Stomach (tissue), 9 donors: Measurements from ENCODE around the gene NPAT. TPM values are rescaled to one million over a fixed set of nuclear protein-coding genes. Genes with fewer than 3 reads are reported as not detected.

ENCODE experiments used
- DNase-seq, 2 donors: peaks; one replicate each; pipeline versions ENCODE4 v3.0.0 to v3.0.0-alpha.2; 2013 to 2019
- H3K27ac ChIP-seq, 5 donors: fragments of 200-600 bp in 4 of 5; sonication (generic) in 4 of 5; one replicate each; pipeline ENCODE4 v1.5.1; 2013 to 2019; ENCODE audit warnings: mild to moderate bottlenecking in 1 of 5, moderate library complexity in 1 of 5
- H3K27me3 ChIP-seq, 3 donors: fragments of 200-600 bp; sonication (generic); one replicate each; pipeline ENCODE4 v1.5.1; 2017 to 2019; ENCODE audit warnings: mixed run types in 1 of 3
- H3K36me3 ChIP-seq, 4 donors: fragments of 200-600 bp; sonication (generic); 1 replicate in 3 of 4; 2 replicates in 1 of 4; pipeline ENCODE4 v1.5.1; 2016 to 2019
- H3K4me1 ChIP-seq, 4 donors: fragments of 200-600 bp; sonication (generic); one replicate each; pipeline ENCODE4 v1.5.1; 2016 to 2019
- H3K4me3 ChIP-seq, 4 donors: fragments of 200-600 bp; sonication (generic) in 3 of 4; one replicate each; pipeline ENCODE4 v1.5.1; 2016 to 2019; ENCODE audit warnings: mild to moderate bottlenecking in 1 of 4
- H3K9me3 ChIP-seq, 4 donors: fragments of 200-600 bp; sonication (generic); one replicate each; pipeline ENCODE4 v1.5.1; 2016 to 2019
- EP300 ChIP-seq: sonication (generic); formaldehyde crosslinking; IDR thresholded peaks from one replicate; pipeline ENCODE4 v1.6.1; 2017; ENCODE audit warnings: antibody characterized with exemption
- POLR2A ChIP-seq, 4 donors: fragments of 450-650 bp; IDR thresholded peaks; one replicate each; pipeline ENCODE4 v1.6.1; 2016; ENCODE audit warnings: antibody characterized with exemption in 4 of 4, control low read depth in 2 of 4, mild to moderate bottlenecking in 1 of 4, moderate library complexity in 1 of 4
- POLR2AphosphoS5 ChIP-seq, 3 donors: sonication (generic); formaldehyde crosslinking; IDR thresholded peaks; one replicate each; pipeline ENCODE4 v1.6.1; 2016; ENCODE audit warnings: antibody characterized with exemption in 3 of 3
- WGBS, 5 donors: extraction: QIAGEN DNeasy Blood & Tissue Kit in 3 of 5; methylation state at CpG; one replicate each; pipeline versions ENCODE4 v1.1.5 to v1.1.7; 2013 to 2018; 5-methylcytosine and 5-hydroxymethylcytosine counted together
- intact Hi-C: fragments of 100-400 bp; cut with DNase I; formaldehyde crosslinking; loops from one replicate; pipeline ENCODE4 v1.15.1; 2023; ENCODE audit warnings: low total_unique reads
- polyA plus RNA-seq, 3 donors: library from polyadenylated mRNA; stranded (reverse); fragments of 200-250 nt; gene quantifications; one replicate each; pipeline ENCODE4 v1.2.3, GENCODE V29; 2013
- total RNA-seq, 5 donors: library from RNA; depleted of rRNA; stranded (reverse); fragments of >200 nt; gene quantifications; one replicate each; pipeline versions ENCODE4 v1.1.0 to v1.2.3, GENCODE V29; 2014 to 2016
- TF ChIP-seq, protein P1 (sequence below), 7 experiments: fragments of 450-650 bp in 4 of 7; fragments of 200-600 bp in 3 of 7; sonication (generic) in 3 of 7; IDR thresholded peaks; one replicate each; pipeline ENCODE4 v1.5.1; 2016 to 2019; ENCODE audit warnings: antibody characterized with exemption in 7 of 7, control low read depth in 2 of 7, mild to moderate bottlenecking in 1 of 7
- donor health status: healthy with polysubstance abuse.
- donor health status: Bipolar disorder and iron deficiency.
- donor health status: healthy.

The NPAT gene
- total and polyA plus RNA-seq, 8 donors, result 2.1 to 36.6 (median 9.3) TPM

DNA sequence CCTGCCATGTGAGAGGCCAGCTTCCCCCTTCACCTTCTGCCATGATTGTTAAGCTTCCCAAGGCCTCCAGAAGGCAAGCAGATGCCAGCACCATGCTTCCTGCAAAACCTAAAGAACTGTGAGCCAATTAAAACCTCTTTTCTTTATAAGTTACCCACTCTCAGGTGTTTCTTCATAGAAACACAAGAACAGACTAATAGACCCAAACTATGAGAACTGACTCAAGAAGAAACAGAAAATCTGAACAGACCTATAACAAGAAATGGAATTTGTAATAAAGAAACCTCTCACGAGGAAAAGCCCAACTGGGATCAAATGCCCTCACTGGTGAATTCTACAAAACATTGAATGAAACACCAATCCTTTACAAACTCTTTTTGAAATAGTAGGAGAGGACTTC is 12.0 kb downstream of the NPAT start:
- no peak overlapping the region for H3K27ac ChIP-seq
- no peak for DNase-seq
- H3K4me1 ChIP-seq, result peaks cover 0 to 3% (median 0%) of the 10 kb centered on the region in 4 donors
- H3K4me3 ChIP-seq, result no peak overlapping the region
- intact Hi-C loops, result no loop called here
- TF ChIP-seq POLR2AphosphoS5 (IDR thresholded peaks at IDR 0.05), result no peak
- TF ChIP-seq, protein P1, sequence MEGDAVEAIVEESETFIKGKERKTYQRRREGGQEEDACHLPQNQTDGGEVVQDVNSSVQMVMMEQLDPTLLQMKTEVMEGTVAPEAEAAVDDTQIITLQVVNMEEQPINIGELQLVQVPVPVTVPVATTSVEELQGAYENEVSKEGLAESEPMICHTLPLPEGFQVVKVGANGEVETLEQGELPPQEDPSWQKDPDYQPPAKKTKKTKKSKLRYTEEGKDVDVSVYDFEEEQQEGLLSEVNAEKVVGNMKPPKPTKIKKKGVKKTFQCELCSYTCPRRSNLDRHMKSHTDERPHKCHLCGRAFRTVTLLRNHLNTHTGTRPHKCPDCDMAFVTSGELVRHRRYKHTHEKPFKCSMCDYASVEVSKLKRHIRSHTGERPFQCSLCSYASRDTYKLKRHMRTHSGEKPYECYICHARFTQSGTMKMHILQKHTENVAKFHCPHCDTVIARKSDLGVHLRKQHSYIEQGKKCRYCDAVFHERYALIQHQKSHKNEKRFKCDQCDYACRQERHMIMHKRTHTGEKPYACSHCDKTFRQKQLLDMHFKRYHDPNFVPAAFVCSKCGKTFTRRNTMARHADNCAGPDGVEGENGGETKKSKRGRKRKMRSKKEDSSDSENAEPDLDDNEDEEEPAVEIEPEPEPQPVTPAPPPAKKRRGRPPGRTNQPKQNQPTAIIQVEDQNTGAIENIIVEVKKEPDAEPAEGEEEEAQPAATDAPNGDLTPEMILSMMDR (IDR thresholded peaks at IDR 0.05), result no peak
- WGBS, 5 donors, result 85 to 96% (median 88%) methylated on average over 1 of the region's 1 CpG
- peaks cover 19 to 76% (median 68%) of the 10 kb centered on the region in 4 donors for H3K36me3 ChIP-seq
- H3K27me3 ChIP-seq, result no peaks in the 10 kb centered on the region
- peaks cover 0 to 10% (median 5%) of the 10 kb centered on the region in 4 donors for H3K9me3 ChIP-seq

DNA sequence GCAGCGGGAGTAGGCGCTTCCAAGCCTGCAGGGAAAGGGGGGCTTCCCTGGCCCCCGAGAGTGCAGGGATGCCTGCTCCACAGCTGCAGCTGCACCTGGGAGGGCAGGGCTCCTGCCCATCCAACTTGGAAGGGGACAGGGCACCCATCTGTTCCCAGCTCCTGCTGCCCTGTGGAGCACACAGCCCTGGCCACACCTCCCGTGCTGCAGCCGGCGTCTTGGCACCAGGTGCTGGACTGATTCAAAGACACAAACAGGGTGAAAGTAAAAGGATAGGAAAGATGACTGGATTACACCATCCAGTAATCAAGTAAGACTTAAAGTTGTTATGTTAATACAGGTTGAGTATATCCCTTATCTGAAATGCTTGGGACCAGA is 14.8 kb downstream of the NPAT start:
- peaks cover 0 to 23% (median 11%) of the 10 kb centered on the region in 4 donors for H3K9me3 ChIP-seq
- 98 to 100% (median 99%) methylated on average over 6 of the region's 6 CpGs for WGBS, 5 donors
- intact Hi-C loops, result no loop called here
- TF ChIP-seq POLR2AphosphoS5 (IDR thresholded peaks at IDR 0.05) (no peak), EP300 (no peak), POLR2A (IDR thresholded peaks at IDR 0.05) (no peak)
- TF ChIP-seq, protein P1 (IDR thresholded peaks at IDR 0.05), result no peak
- H3K27me3 ChIP-seq, result no peaks in the 10 kb centered on the region
- H3K27ac ChIP-seq, result no peak overlapping the region
- peaks cover 23 to 77% (median 74%) of the 10 kb centered on the region in 4 donors for H3K36me3 ChIP-seq
- no peak overlapping the region for H3K4me3 ChIP-seq
- DNase-seq, result no peak
- no peaks in the 10 kb centered on the region for H3K4me1 ChIP-seq

DNA sequence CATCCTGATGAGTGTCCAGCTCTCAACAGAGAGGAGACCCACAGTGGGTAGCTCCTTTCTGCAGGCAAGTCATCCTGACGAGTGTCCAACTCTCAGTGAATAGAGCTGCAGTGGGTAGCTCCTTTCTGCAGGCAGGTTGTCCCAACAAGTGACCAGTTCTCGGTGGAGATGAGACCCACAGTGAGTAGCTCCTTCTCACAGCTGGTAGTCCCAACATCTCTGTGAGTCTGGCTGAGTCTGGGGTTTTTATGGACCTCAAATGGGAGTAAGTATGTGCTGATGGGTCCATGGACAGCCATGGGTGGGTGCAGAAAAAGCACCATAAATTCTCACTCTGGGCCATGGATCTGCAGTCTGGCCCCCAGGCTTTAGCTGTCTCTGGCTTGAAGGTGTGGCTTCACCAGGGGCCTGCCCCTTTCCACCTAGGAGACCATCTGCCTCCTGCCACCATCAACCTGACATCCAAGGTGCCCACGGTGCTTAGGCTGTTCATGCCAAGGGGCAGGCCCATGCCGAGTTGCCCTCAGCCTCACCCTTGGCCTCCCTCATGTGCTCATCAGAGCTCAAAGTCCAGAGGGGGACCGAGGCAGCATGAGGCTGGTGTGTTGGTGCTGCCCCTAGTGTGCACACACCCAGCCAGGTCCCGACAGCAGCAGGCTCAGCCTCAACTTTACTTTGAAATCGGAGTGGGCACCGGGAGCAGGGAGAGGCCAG is 15.3 kb downstream of the NPAT start:
- intact Hi-C loops, result no loop called here
- no peak for TF ChIP-seq POLR2AphosphoS5 (IDR thresholded peaks at IDR 0.05)
- Histone ChIP-seq H3K4me1 (no peaks in the 10 kb centered on the region), H3K27ac (no peak overlapping the region), H3K36me3 (peaks cover 23 to 71% (median 68%) of the 10 kb centered on the region in 4 donors), H3K4me3 (no peak overlapping the region), H3K27me3 (no peaks in the 10 kb centered on the region), H3K9me3 (peaks cover 0 to 23% (median 11%) of the 10 kb centered on the region in 4 donors)
- WGBS, 5 donors, result 86 to 98% (median 89%) methylated on average over 7 to 8 of the region's 8 CpGs
- no peak for DNase-seq

DNA sequence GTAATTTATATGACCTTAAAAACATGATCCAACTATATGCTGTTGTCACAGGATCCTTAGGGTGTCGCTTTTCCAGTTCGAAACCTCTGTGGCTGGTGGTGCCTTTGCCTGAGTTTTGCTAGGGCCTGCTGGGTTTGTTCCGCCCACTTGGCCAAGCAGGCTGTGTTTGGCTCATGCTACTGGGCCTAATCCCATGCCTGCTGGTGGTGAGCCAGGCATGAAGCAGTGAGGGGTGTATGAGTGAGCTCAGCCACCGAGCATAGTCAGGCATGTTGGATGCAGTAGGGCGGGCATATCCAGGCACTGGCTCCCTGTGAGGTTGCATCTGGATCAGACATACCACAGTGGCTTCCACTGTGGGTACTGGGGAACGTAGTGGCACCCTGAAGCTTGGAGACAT is 16.3 kb downstream of the NPAT start:
- TF ChIP-seq POLR2A (IDR thresholded peaks at IDR 0.05), result no peak
- TF ChIP-seq POLR2AphosphoS5 (IDR thresholded peaks at IDR 0.05), result no peak
- TF ChIP-seq EP300, result no peak
- TF ChIP-seq, protein P1 (IDR thresholded peaks at IDR 0.05), result no peak
- Histone ChIP-seq H3K9me3 (peaks cover 0 to 23% (median 11%) of the 10 kb centered on the region in 4 donors), H3K27me3 (no peaks in the 10 kb centered on the region), H3K27ac (no peak overlapping the region), H3K4me1 (no peaks in the 10 kb centered on the region), H3K36me3 (peaks cover 23 to 64% (median 62%) of the 10 kb centered on the region in 4 donors), H3K4me3 (no peak overlapping the region)
- 94 to 98% (median 95%) methylated on average over 6 of the region's 6 CpGs for WGBS, 5 donors
- intact Hi-C loops, result no loop called here
- no peak for DNase-seq

DNA sequence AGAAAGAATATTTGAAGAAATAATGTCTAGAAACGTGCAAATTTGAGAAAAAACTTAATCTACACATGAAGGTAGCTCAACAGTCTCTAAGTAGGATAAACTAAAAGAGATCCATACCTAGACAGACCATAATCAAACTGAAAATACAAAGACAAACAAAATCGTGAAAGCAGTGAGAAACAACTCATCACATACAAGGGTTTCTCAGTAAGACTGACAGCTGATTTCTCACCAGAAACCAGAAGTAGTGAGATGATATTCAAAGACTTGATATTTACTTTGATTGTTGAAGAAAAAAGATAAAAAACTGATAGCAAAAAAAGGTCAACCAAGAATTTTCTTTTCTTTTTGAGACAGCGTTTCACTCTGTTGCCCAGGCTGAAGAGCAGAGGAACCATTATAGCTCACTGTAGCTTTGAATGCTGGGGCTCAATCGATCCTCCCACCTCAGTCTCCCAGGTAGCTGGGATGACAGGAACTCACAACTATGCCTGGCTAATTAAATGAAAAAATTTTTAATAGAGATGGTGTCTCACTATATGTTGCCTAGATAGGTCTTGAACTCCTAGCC is 17.4 kb downstream of the NPAT start:
- peaks cover 0 to 23% (median 11%) of the 10 kb centered on the region in 4 donors for H3K9me3 ChIP-seq
- H3K27me3 ChIP-seq, result no peaks in the 10 kb centered on the region
- TF ChIP-seq EP300 (no peak), POLR2AphosphoS5 (IDR thresholded peaks at IDR 0.05) (no peak), POLR2A (IDR thresholded peaks at IDR 0.05) (no peak)
- TF ChIP-seq, protein P1 (IDR thresholded peaks at IDR 0.05), result no peak
- H3K36me3 ChIP-seq, result peaks cover 23 to 52% (median 50%) of the 10 kb centered on the region in 4 donors
- no peak overlapping the region for H3K4me3 ChIP-seq
- WGBS, 5 donors, result 90 to 97% (median 94%) methylated on average over 4 of the region's 4 CpGs
- H3K4me1 ChIP-seq, result peaks cover 0 to 4% (median 2%) of the 10 kb centered on the region in 4 donors
- no peak overlapping the region for H3K27ac ChIP-seq
- DNase-seq, result no peak
- intact Hi-C loops, result no loop called here
